COR-L47 (cell line): ENCODE measurements around the gene TBCA.
A peak's percentile ranks its signal among the peaks of the same experiment; 100 is the strongest.

Experiments used
- DNase-seq: peaks from one replicate; lab custom pipeline; 2025; lab: John Stamatoyannopoulos, UW

Gene TBCA, protein sequence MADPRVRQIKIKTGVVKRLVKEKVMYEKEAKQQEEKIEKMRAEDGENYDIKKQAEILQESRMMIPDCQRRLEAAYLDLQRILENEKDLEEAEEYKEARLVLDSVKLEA

DNA sequence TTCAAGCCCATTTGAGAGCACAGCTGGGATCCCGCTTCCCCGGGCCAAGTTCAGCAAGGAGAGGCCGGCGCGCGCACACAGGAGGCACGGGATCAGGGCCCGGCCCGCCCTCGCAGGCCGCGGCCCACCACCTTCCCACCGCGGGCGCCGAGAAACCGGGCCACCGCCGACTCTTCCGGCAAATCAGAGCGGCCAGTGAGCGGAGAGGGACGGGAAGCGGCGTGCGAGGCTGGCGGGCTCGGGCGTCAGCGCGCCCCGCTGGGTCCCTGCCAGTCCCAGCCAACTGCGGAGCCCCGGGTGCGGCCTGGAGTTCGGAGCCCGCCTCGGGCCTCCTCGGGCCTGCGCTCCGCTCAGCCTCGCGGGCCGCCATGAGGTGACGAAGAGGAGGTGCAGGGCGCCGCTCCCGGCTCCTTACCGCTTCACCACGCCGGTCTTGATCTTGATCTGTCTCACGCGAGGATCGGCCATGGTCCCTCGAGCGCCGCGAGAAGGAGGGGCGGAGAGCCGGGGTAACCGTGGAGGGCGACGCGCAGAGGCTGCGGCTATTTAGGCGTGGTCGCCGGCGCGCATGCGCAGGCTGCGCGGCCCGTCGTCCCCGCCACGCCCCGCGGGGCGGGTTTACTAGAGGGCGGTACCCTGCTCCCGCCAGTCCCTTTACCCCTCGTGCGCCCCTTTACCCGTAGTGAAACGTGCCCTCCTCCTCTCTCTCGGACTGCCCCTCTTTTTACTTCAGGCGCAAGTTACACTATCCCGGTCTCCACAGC lies at the start of gene TBCA:
Gene TBCA, minus strand, starts transcription at position 550 of the 764 bp plus-strand sequence. Its CDS starts 82 bp downstream, at position 468.
- peak; percentile 81 for DNase-seq

DNA sequence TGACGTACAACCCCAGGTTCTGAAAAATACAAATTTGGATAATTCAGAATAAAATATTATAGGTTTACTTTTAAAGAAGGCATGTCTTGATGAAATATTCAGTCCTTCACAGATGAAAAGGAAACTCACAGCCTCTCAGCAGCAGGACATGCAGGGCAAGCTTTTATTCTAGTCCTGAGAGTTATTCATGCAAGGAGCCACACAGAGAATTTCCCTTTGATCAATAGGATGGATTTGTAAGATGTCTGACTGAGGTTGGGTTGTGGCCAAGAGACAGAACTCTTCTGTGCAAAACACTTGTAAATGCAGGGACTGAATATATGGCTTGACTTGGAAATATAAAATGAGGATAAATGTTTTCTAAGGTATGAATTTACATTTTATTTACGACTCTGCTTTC lies 48.8 kb upstream of the TBCA start:
- no peak for DNase-seq

DNA sequence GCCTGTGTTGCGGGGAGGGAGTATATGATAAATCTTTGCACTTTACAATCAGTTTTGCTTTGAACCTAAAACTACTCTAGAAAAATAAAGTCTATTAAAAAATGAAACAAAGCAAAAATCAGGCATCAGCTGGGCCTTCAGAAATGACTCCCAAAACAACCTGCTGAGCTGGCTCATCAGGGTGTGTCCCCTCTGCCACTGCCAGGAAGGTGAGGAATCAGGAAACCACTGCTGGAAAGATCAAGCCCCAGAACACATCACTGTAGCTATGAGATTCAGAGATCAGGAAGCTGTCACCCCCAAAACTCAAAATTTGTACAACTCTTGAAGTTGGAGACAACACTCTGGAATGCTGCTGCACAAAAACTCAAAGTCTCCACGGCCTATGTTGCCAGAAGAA lies 40.5 kb upstream of the TBCA start:
- DNase-seq: no peak

- DNase-seq: no peak
Measured at GRCh38 chr5:77812926-77813589, 36.9 kb upstream of the TBCA start.

- no peak for DNase-seq
Measured at GRCh38 chr5:77806213-77806843, 30.2 kb upstream of the TBCA start.

DNA sequence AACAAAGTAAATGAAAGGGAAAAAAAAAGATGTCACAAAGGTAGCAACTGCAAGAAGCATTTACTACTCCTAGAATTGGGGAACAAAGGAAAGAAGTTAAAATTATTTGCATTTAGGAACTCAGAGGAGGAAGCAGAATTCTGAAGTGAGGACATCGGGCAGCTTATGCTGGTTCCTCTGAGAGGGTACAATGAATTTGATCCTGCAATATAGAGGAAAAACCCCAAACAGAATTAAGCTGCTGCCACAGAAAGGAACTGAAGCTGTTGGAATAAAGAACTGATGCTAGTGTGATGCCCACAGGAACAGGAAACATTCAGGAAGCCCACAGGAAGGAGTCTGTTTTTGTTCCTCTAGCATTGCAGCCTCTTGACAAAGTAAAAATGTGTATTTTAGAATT lies 22.3 kb upstream of the TBCA start:
- DNase-seq: no peak

- no peak for DNase-seq
Measured at GRCh38 chr5:77797136-77797535, 21.0 kb upstream of the TBCA start.

DNA sequence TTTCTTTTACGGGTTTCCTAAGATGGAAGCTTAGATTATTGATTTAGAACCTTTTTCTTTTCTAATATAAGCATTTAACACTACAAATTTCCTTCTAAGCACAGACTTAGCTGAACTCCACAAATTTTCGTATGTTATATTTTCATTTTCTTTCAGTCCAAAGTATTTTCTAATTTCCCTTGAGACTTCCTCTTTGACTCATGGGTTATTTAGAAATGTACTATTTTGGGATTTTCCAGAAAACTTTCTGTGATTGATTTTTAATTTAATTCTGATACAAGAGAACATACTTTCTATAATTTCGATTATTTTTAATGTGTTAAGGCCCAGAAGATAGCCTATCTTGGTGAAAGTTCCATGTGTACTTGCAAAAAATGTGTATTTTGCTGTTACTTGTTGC lies 19.7 kb upstream of the TBCA start:
- DNase-seq: no peak

GRCh38 chr5:77795268-77795667 lies 19.1 kb upstream of the TBCA start:
- no peak for DNase-seq

DNA sequence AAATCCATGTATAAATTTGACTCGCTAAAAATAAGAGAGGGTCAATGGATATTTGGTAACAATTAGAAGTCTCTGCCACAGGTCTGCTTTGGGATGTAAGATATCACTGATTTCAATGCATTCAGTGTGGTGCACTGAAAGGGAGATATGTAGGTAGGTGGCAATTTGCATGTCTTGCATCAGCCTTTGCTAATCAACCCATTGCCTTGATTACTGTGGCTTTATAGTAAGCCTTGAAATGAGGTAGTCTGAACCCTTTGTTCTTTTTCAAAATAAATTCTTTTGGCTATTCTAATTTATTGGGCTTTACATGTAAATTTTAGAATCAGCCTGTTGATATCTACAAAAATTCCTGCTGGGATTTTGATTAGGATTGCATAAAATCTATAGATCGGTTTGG lies 15.8 kb upstream of the TBCA start:
- DNase-seq: no peak

DNA sequence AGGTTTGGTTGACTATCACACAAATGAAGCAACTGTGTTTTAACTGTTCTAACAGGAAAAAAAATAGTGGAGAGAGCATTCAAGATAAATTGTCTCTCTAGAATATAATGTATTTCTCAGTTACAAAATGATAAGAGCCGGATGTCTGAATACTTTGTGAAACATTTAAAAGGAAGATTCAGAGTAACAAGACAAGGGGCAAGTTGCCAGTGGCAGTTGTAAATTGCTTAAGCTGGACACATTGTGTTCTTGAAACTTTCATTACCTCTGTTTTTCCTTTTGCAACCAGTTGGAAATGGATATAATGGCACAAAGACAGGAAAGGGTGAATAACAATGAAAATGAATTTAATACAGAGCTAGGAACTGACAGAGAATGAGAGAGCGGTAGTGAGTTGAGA lies 15.2 kb upstream of the TBCA start:
- DNase-seq: no peak

- DNase-seq: no peak
Measured at GRCh38 chr5:77785229-77785628, 9.1 kb upstream of the TBCA start.

DNA sequence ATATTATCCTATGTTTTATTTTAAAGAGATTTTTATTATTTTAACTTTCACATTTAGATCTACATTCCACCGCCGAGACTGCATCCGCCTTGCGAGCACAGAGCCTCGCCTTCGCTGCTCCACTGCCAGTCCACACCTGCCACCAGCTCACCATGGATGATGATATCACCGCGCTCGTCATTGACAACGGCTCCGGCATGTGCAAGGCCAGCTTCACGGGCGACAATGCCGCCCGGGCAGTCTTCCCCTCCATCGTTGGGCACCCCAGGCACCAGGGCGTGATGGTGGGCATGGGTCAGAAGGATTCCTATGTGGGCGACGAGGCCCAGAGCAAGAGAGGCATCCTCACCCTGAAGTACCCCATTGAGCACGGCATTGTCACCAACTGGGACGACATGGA lies 8.6 kb upstream of the TBCA start:
- no peak for DNase-seq

DNA sequence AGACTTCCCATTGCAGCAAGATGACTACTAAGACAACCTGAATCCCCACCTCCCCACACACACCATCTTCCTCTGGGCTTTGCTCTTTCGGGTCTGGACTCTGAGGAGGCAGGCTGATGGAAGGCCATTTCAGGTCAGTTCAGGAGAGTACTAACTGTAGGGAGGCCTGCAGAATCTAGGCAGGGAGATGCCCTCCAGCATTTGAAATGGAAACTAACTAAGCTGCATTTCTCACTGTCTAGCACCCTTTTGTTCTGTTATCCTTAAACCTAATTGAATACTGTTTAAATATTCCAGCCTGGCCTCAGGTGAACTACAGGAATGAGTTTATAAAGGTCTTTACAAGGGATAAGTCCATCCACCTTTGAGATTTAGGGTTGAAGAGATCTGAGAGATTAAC lies 4.9 kb upstream of the TBCA start:
- no peak for DNase-seq

GRCh38 chr5:77778881-77779438 lies 2.8 kb upstream of the TBCA start:
- no peak for DNase-seq

DNA sequence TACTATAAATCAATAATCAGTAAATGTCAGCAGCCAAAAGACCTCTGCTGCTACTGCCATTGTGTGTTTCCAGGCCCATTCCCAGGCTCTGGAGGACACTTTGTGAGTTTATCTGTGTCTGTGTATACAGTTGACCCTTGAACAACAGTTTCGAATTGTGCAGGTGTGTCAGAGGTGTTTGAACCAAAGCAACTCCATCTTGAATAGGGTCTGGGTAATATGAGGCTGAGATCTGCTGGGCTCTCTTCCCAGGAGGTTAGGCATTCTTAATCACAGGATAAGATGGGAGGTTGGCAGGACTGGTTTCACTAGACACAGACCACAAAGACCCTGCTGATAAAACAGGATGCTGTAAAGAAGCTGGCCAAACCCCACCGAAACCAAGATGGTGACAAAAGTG lies 2.3 kb upstream of the TBCA start:
- DNase-seq: no peak

DNA sequence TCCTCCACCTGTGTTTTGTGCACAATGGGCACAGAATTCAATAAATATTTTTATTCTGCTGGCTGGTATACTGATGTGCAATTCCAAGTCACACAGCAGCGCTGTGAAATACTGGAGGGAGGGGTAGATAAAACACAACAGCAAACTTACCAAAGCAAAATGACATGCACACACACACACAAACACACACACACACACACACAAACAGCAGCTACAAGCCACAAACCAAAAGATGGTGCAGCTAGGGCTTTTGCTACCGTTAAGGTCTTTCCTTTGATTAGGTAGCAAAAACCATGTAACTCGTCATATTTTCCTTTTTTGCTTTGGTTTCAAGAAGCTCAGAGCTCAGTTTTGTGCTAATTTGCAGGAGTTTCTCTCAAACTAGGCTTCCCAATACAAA lies 1.8 kb upstream of the TBCA start:
- no peak for DNase-seq

DNA sequence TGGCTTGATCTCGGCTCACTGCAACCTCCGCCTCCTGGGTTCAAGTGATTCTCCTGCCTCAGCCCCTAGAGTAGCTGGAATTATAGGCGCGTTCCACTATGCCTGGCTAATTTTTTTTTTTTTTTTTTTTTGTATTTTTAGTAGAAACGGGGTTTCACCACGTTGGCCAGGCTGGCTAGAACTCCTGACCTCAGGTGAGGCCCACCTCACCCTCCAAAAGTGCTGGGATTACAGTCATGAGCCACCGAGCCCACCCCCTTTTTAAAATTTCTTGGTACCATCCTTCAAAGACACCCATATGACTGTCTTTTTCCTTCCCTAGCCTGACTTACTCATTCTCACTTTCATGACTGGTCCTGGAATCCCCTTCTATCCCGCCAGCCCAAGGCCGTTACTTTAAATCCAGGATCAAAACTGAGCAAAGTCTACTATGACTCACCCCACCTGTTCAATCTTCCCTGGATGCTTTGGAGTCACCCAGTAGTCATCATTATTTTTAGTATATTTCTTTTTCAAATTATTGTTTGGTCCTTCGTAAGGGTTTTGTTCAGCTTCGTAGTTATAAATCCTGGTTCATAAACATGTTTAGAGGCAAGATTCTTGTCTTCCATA lies 1.2 kb upstream of the TBCA start:
- no peak for DNase-seq

- no peak for DNase-seq
Measured at GRCh38 chr5:77776554-77777206, 541 bp upstream of the TBCA start.

DNA sequence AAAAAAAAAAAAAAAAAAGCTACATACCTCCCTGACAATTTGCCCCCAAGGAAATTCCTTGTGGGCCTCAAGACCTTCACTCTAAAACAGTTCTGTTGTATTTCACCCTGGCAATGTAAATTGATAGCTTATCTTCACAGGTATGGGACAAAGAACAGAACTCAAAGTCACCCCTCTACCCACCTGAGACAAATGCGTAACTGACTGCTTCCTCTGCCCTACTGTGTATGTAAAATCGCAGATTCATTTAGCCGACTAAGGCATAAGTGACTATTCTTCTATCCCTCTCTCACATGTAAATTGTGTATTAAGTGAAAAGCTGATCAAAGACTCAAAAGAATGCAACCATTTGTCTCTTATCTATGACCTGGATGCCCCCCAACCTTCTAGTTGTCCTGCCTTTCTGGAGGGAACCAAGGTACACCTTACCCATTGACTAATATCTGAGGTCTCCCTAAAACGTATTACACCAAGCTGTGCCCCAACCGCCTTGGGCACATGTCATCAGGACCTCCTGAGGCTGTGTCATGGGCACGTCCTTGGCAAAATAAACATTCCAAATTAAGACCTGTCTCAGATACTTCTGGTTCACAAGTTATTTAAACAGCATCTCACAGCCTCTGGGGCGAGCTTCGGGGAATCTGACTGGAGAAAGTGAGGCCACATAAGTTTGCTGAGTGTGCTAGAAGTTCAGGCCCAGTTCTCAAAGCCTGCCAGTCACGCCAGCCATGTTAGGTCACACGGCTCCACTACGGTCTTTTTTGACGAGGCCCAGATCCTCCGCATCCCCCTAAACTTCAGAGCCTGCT lies 954 bp downstream of the TBCA start:
- no peak for DNase-seq

DNA sequence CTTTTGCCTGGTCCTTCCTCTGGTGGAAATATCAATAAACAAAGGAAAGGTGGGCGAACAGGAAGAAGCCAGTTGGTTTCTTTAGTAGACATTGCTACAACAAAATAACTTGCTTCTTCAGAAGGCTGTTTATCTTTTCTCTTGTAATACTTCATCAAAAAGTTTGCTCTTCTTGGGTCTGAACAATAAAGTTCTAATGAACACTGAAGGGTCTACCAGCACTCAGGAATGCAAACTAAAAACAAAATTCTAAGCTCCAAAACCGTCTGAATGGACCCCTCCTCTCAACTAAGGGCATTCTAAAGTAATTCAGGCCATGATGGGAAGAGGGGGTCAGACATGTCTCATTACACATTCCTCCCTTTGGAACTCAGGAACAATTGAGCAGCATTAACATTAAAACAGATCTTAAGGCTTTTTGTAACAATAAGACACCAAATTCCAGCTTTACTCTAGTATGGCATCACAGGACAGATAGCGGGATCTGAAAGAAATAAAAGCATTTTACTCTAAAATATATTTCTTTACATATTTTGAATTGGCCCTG lies 2.3 kb downstream of the TBCA start:
- DNase-seq: no peak
